Measurements from ENCODE around the gene ZNRF1. TPM values are rescaled to one million over a fixed set of nuclear protein-coding genes. Genes with fewer than 3 reads are reported as not detected.
A peak's percentile ranks its signal among the peaks of the same experiment; 100 is the strongest.

Gene ZNRF1
- total and polyA plus RNA-seq, 2 of the 13 experiments (the other 11 are each of a cell fraction or from before 2014, with no cell fraction given) = 43.9 to 58.7 TPM

DNA sequence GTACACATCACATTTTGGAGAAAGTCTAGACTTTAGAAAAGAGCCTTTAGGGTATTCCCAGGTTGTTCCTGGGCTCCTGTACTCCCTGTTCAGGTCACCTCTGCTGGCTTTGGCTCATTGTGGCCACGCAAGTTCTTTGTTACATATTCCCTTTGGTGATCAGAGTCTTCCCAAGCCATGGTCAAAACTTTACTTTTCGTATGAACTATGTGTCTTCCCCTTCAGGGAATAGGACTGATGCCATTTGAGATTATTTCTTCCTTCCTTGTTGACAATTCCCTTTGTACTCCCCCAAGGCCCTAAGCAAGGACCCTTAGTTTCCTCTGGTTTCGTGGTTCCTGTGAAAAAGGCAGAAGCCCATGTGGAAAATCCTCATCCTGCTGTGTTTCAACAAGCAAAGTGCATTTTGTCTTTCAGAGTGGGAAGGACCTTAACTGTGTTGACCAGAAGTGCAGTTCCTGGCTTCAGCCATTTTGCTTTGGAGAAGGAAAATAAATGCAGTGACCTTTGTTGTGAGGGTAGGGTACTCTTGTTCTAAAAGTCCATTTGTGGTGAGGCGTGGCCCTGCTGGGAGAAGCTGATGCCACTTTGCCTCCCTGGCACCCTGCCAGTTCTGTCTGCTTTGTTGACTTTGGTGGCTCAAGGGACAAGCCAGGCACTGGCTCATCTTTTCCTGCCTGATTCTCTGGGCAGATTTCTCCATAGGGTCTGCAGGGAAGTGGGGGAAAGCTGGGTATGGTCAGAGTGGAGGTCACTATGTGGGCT is 55.1 kb downstream of the ZNRF1 start (continued):
- TF ChIP-seq ZNF557 (CRISPR knock-in tag; IDR thresholded peaks at IDR 0.05) = no peak
- TF ChIP-seq, protein P1, sequence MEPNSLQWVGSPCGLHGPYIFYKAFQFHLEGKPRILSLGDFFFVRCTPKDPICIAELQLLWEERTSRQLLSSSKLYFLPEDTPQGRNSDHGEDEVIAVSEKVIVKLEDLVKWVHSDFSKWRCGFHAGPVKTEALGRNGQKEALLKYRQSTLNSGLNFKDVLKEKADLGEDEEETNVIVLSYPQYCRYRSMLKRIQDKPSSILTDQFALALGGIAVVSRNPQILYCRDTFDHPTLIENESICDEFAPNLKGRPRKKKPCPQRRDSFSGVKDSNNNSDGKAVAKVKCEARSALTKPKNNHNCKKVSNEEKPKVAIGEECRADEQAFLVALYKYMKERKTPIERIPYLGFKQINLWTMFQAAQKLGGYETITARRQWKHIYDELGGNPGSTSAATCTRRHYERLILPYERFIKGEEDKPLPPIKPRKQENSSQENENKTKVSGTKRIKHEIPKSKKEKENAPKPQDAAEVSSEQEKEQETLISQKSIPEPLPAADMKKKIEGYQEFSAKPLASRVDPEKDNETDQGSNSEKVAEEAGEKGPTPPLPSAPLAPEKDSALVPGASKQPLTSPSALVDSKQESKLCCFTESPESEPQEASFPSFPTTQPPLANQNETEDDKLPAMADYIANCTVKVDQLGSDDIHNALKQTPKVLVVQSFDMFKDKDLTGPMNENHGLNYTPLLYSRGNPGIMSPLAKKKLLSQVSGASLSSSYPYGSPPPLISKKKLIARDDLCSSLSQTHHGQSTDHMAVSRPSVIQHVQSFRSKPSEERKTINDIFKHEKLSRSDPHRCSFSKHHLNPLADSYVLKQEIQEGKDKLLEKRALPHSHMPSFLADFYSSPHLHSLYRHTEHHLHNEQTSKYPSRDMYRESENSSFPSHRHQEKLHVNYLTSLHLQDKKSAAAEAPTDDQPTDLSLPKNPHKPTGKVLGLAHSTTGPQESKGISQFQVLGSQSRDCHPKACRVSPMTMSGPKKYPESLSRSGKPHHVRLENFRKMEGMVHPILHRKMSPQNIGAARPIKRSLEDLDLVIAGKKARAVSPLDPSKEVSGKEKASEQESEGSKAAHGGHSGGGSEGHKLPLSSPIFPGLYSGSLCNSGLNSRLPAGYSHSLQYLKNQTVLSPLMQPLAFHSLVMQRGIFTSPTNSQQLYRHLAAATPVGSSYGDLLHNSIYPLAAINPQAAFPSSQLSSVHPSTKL (CRISPR knock-in tag; IDR thresholded peaks at IDR 0.05) = peak; percentile 93
- peak; percentile 76 for TF ChIP-seq IRF2 (CRISPR knock-in tag; IDR thresholded peaks at IDR 0.05)
- TF ChIP-seq ZNF709 (CRISPR knock-in tag; IDR thresholded peaks at IDR 0.05) = no peak
- no peak for TF ChIP-seq HMG20B (CRISPR knock-in tag; conservative IDR thresholded peaks at IDR 0.05)
- TF ChIP-seq ZNF292 (CRISPR knock-in tag; IDR thresholded peaks at IDR 0.05; ENCODE audit: borderline replicate concordance, low read depth) = peak; percentile 87; the same call in 1 of the 2 replicates
- TF ChIP-seq ZBTB3 (CRISPR knock-in tag; IDR thresholded peaks at IDR 0.05; ENCODE audit: borderline replicate concordance, low read depth) = no peak
- no peak for TF ChIP-seq ZNF3 (CRISPR knock-in tag; IDR thresholded peaks at IDR 0.05)
- TF ChIP-seq RCOR2 (CRISPR knock-in tag; IDR thresholded peaks at IDR 0.05) = peak; percentile 67; the same call in 1 of the 2 replicates
- TF ChIP-seq, protein P2, sequence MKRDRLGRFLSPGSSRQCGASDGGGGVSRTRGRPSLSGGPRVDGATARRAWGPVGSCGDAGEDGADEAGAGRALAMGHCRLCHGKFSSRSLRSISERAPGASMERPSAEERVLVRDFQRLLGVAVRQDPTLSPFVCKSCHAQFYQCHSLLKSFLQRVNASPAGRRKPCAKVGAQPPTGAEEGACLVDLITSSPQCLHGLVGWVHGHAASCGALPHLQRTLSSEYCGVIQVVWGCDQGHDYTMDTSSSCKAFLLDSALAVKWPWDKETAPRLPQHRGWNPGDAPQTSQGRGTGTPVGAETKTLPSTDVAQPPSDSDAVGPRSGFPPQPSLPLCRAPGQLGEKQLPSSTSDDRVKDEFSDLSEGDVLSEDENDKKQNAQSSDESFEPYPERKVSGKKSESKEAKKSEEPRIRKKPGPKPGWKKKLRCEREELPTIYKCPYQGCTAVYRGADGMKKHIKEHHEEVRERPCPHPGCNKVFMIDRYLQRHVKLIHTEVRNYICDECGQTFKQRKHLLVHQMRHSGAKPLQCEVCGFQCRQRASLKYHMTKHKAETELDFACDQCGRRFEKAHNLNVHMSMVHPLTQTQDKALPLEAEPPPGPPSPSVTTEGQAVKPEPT (CRISPR knock-in tag; IDR thresholded peaks at IDR 0.05; ENCODE audit: low read depth) = no peak
- TF ChIP-seq, protein P3, sequence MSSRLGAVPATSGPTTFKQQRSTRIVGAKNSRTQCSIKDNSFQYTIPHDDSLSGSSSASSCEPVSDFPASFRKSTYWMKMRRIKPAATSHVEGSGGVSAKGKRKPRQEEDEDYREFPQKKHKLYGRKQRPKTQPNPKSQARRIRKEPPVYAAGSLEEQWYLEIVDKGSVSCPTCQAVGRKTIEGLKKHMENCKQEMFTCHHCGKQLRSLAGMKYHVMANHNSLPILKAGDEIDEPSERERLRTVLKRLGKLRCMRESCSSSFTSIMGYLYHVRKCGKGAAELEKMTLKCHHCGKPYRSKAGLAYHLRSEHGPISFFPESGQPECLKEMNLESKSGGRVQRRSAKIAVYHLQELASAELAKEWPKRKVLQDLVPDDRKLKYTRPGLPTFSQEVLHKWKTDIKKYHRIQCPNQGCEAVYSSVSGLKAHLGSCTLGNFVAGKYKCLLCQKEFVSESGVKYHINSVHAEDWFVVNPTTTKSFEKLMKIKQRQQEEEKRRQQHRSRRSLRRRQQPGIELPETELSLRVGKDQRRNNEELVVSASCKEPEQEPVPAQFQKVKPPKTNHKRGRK (CRISPR knock-in tag; IDR thresholded peaks at IDR 0.05) = no peak
- no peak for TF ChIP-seq ZNF546 (CRISPR knock-in tag; conservative IDR thresholded peaks at IDR 0.05)
- TF ChIP-seq NKX3-1 (CRISPR knock-in tag; IDR thresholded peaks at IDR 0.05) = 0 out of 2 replicates have a peak, but pooled peaks have one; percentile 63
- no peak for TF ChIP-seq ZNF101 (CRISPR knock-in tag; IDR thresholded peaks at IDR 0.05; ENCODE audit: borderline replicate concordance, low read depth)
- peak; percentile 55; the same call in 1 of the 2 replicates for TF ChIP-seq THAP11 (CRISPR knock-in tag; IDR thresholded peaks at IDR 0.05)
- TF ChIP-seq, protein P4, sequence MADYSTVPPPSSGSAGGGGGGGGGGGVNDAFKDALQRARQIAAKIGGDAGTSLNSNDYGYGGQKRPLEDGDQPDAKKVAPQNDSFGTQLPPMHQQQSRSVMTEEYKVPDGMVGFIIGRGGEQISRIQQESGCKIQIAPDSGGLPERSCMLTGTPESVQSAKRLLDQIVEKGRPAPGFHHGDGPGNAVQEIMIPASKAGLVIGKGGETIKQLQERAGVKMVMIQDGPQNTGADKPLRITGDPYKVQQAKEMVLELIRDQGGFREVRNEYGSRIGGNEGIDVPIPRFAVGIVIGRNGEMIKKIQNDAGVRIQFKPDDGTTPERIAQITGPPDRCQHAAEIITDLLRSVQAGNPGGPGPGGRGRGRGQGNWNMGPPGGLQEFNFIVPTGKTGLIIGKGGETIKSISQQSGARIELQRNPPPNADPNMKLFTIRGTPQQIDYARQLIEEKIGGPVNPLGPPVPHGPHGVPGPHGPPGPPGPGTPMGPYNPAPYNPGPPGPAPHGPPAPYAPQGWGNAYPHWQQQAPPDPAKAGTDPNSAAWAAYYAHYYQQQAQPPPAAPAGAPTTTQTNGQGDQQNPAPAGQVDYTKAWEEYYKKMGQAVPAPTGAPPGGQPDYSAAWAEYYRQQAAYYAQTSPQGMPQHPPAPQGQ (CRISPR knock-in tag; IDR thresholded peaks at IDR 0.05; ENCODE audit: borderline replicate concordance) = no peak
- TF ChIP-seq HES4 (CRISPR knock-in tag; IDR thresholded peaks at IDR 0.05; ENCODE audit: borderline replicate concordance) = no peak
- TF ChIP-seq TCF7 (IDR thresholded peaks at IDR 0.05; ENCODE audit: low read depth) = no peak
- TF ChIP-seq ZC3H13 (CRISPR knock-in tag; IDR thresholded peaks at IDR 0.05) = no peak
- no peak for TF ChIP-seq KLF13 (CRISPR knock-in tag; IDR thresholded peaks at IDR 0.05)
- TF ChIP-seq SCMH1 (CRISPR knock-in tag; IDR thresholded peaks at IDR 0.05; ENCODE audit: borderline replicate concordance) = no peak

Data from HepG2 (cell line).